Measurements from ENCODE around the gene TEKTIP1. TPM values are rescaled to one million over a fixed set of nuclear protein-coding genes. Genes with fewer than 3 reads are reported as not detected.

Gene TEKTIP1
- total and polyA plus RNA-seq, 2 of the 4 experiments (the other 2 are of a cell fraction): not detected

- Histone ChIP-seq H4K91ac (ENCODE audit: insufficient read depth, low read depth, low read length) (no peak overlapping the region; the same call in 1 of the 2 replicates), H4K5ac (ENCODE audit: low read depth, low read length) (no peak overlapping the region), H2BK15ac (ENCODE audit: low read depth, low read length) (no peak overlapping the region), H2BK20ac (ENCODE audit: low read depth, low read length) (no peak overlapping the region), H2AK9ac (replicated peaks; ENCODE audit: low read depth, low read length, poor library complexity) (peak overlapping the region; percentile 89), H3K4ac (ENCODE audit: low read depth, low read length) (0 out of 2 replicates have a peak overlapping the region, but pooled peaks have one; percentile 16), H2AFZ (replicated peaks; ENCODE audit: low read length, poor library complexity) (peak overlapping the region; percentile 37), H3K56ac (ENCODE audit: extremely low read depth, insufficient read depth, low read length) (no peak overlapping the region), H3K23ac (ENCODE audit: low read depth, low read length) (peak overlapping the region; percentile 43), H3K79me1 (ENCODE audit: low read depth in 1 of 2, low read length in 2 of 2) (peaks cover 3 to 80% of the 10 kb centered on the region in 2 experiments; a peak in 3 of 4 replicates), H3K4me3 (ENCODE audit: insufficient read depth, low read depth, low read length) (no peak overlapping the region), H3K27ac (ENCODE audit: insufficient read depth, low read length) (no peak overlapping the region; the same call in 1 of the 2 replicates), H3K14ac (replicated peaks; ENCODE audit: low read depth, low read length) (no peak overlapping the region), H3K4me1 (ENCODE audit: control insufficient read depth, insufficient read depth, low read length) (peaks cover 19% of the 10 kb centered on the region), H3K27me3 (ENCODE audit: control insufficient read depth, insufficient read depth, low read length) (no peaks in the 10 kb centered on the region), H3K4me2 (ENCODE audit: low read depth, low read length) (no peak overlapping the region), H3K36me3 (ENCODE audit: control insufficient read depth, insufficient read depth, low read length) (peaks cover 13% of the 10 kb centered on the region), H3K9ac (ENCODE audit: low read depth, low read length) (no peak overlapping the region), H4K20me1 (ENCODE audit: insufficient read depth, low read length) (peaks cover 68% of the 10 kb centered on the region), H2BK120ac (ENCODE audit: low read depth, low read length) (no peak overlapping the region; the same call in 1 of the 2 replicates), H4K8ac (ENCODE audit: low read depth in 2 of 2, low read length in 2 of 2) (no peak overlapping the region), H3K9me3 (ENCODE audit: control insufficient read depth, insufficient read depth, low read length) (no peaks in the 10 kb centered on the region), H3K18ac (ENCODE audit: low read depth, low read length) (no peak overlapping the region), H2BK5ac (ENCODE audit: low read depth, low read length, poor library complexity, severe bottlenecking) (no peak overlapping the region), H2AK5ac (ENCODE audit: low read depth, low read length) (peak overlapping the region; percentile 93), H3K9me1 (ENCODE audit: insufficient read depth, low read length) (peaks cover 19% of the 10 kb centered on the region)
- in situ Hi-C loops (cut with MboI; ENCODE audit: low sequenced_read_pairs): no loop called here
- DNase-seq: peak; percentile 30
- POLR2A ChIA-PET (ENCODE audit: unreplicated experiment): no interaction called here
- 87% methylated on average over 10 of the region's 23 CpGs; no CpG with 5 or more reads in 1 of the 2 experiments for WGBS, 2 experiments (ENCODE audit: extremely low coverage in 2 of 2, insufficient read length in 1 of 2)
- no peak for TF ChIP-seq BHLHE40 (IDR thresholded peaks at IDR 0.05; ENCODE audit: low read depth, low read length)
- TF ChIP-seq ELK1 (IDR thresholded peaks at IDR 0.05; ENCODE audit: borderline replicate concordance, low read depth, low read length): no peak
- no peak for TF ChIP-seq MXI1 (IDR thresholded peaks at IDR 0.05; ENCODE audit: borderline replicate concordance, low read depth, low read length)
- no peak for TF ChIP-seq POLR2A (IDR thresholded peaks at IDR 0.05; ENCODE audit: low read depth, low read length)
- TF ChIP-seq RFX5 (IDR thresholded peaks at IDR 0.05; ENCODE audit: low read depth, low read length): no peak
- TF ChIP-seq USF2 (IDR thresholded peaks at IDR 0.05; ENCODE audit: low read depth, low read length): no peak
- TF ChIP-seq CHD1 (IDR thresholded peaks at IDR 0.05; ENCODE audit: low read depth, low read length): no peak
- TF ChIP-seq FOS (IDR thresholded peaks at IDR 0.05; ENCODE audit: low read depth, low read length): no peak
- no peak for TF ChIP-seq MAFK (IDR thresholded peaks at IDR 0.05; ENCODE audit: low read depth, low read length)
- no peak for TF ChIP-seq SMC3 (IDR thresholded peaks at IDR 0.05; ENCODE audit: low read depth, low read length)
- no peak for TF ChIP-seq RCOR1 (IDR thresholded peaks at IDR 0.05; ENCODE audit: insufficient replicate concordance, low read length)
- no peak for TF ChIP-seq CEBPB (IDR thresholded peaks at IDR 0.05; ENCODE audit: low read depth, low read length)
- CTCF ChIA-PET: no interaction called here
- BruUV-seq (replicated peaks): no TSS peak
- dilution Hi-C loops (cut with HindIII; ENCODE audit: low sequenced_read_pairs, unreplicated experiment): no loop called here
- ATAC-seq (ENCODE audit: low read depth): no peak
- intact Hi-C loops (cut with micrococcal nuclease): loop anchor here (5.0 kb wide), 1 partner anchor 118 kb away; the partner anchor contains the start of gene CACTIN
Measured at GRCh38 chr19:3508771-3509535, 30.0 kb upstream of the TEKTIP1 start.

Measured in IMR-90 (cell line).